MM.1S (cell line): ENCODE measurements around the gene C17orf67.

Experiments
- DNase-seq: peaks from one replicate; pipeline ENCODE4 v3.0.0-alpha.2; 2015
- H2AFZ ChIP-seq: fragments of 300-600 bp; sonication (generic); 2 replicates; pipeline ENCODE4 v1.6.0; 2016; ENCODE audit warnings: antibody characterized with exemption, low read length
- H3F3A ChIP-seq: fragments of 300-600 bp; sonication (generic); 2 replicates; pipeline ENCODE4 v1.6.1; 2016; ENCODE audit warnings: mild to moderate bottlenecking, antibody characterized with exemption, low read length, moderate library complexity, mixed read lengths; ENCODE audit not compliant: insufficient read depth
- H3K27ac ChIP-seq: fragments of 300-600 bp; sonication (generic); 2 replicates; pipeline ENCODE4 v1.5.1; 2016; ENCODE audit warnings: mild to moderate bottlenecking, low read length
- H3K27me3 ChIP-seq: fragments of 300-600 bp; sonication (generic); replicated peaks from 2 replicates; pipeline ENCODE4 v1.6.0; 2016; ENCODE audit warnings: low read length; ENCODE audit not compliant: insufficient read depth
- H3K36me3 ChIP-seq: fragments of 300-600 bp; sonication (generic); replicated peaks from 2 replicates; pipeline ENCODE4 v1.6.1; 2016; ENCODE audit warnings: mild to moderate bottlenecking, low read length, mixed read lengths; ENCODE audit not compliant: insufficient read depth
- H3K4me1 ChIP-seq: fragments of 300-600 bp; sonication (generic); 2 replicates; pipeline ENCODE4 v1.6.1; 2016; ENCODE audit warnings: low read length, mixed read lengths
- H3K4me2 ChIP-seq: fragments of 300-600 bp; sonication (generic); 2 replicates; pipeline ENCODE4 v1.6.0; 2016; ENCODE audit warnings: low read depth, low read length
- H3K4me3 ChIP-seq: fragments of 300-600 bp; sonication (generic); 2 replicates; pipeline ENCODE4 v1.5.1; 2016; ENCODE audit warnings: low read length, mixed read lengths
- H3K79me2 ChIP-seq: fragments of 300-600 bp; sonication (generic); 2 replicates; pipeline ENCODE4 v1.6.1; 2016; ENCODE audit warnings: mixed run types, low read length, mixed read lengths
- H3K9ac ChIP-seq: fragments of 300-600 bp; sonication (generic); 2 replicates; pipeline ENCODE4 v1.6.1; 2016; ENCODE audit warnings: low read length, mixed read lengths
- H3K9me2 ChIP-seq: fragments of 300-600 bp; sonication (generic); replicated peaks from 2 replicates; pipeline ENCODE4 v1.6.1; 2016; ENCODE audit warnings: mild to moderate bottlenecking, low read length, mixed read lengths; ENCODE audit not compliant: insufficient read depth
- H3K9me3 ChIP-seq: fragments of 300-600 bp; sonication (generic); replicated peaks from 2 replicates; pipeline ENCODE4 v1.6.1; 2016; ENCODE audit warnings: mild to moderate bottlenecking, low read length, mixed read lengths; ENCODE audit not compliant: insufficient read depth
- H4K20me1 ChIP-seq: fragments of 300-600 bp; sonication (generic); 2 replicates; pipeline ENCODE4 v1.6.1; 2016; ENCODE audit warnings: mild to moderate bottlenecking, low read length, moderate library complexity, mixed read lengths; ENCODE audit not compliant: insufficient read depth
- CTCF ChIP-seq: fragments of 300-600 bp; sonication (generic); IDR thresholded peaks from 2 replicates; pipeline ENCODE4 v1.5.1; 2016; ENCODE audit warnings: antibody characterized with exemption, low read length, mixed read lengths
- EZH2 ChIP-seq: fragments of 300-600 bp; sonication (generic); optimal IDR thresholded peaks from 2 replicates; pipeline ENCODE3; 2017; ENCODE audit warnings: low read depth, mild to moderate bottlenecking, antibody characterized with exemption, low read length, mixed read lengths
- EZH2phosphoT487 ChIP-seq: fragments of 300-600 bp; sonication (generic); IDR thresholded peaks from 2 replicates; pipeline ENCODE4 v1.6.1; 2018; ENCODE audit warnings: antibody characterized with exemption, low read length

The C17orf67 gene

GRCh38 chr17:56801459-56802178 lies 32.1 kb downstream of the C17orf67 start:
- Histone ChIP-seq H3K9me2 (no peaks in the 10 kb centered on the region), H3K4me2 (no peak overlapping the region), H3K36me3 (no peaks in the 10 kb centered on the region), H3K27me3 (no peaks in the 10 kb centered on the region), H2AFZ (no peak overlapping the region), H4K20me1 (no peaks in the 10 kb centered on the region), H3F3A (no peaks in the 10 kb centered on the region), H3K27ac (no peak overlapping the region), H3K79me2 (no peaks in the 10 kb centered on the region), H3K9ac (no peak overlapping the region), H3K4me1 (no peaks in the 10 kb centered on the region), H3K4me3 (no peak overlapping the region), H3K9me3 (no peaks in the 10 kb centered on the region)
- no peak for DNase-seq
- TF ChIP-seq CTCF: no peak
- no peak for TF ChIP-seq EZH2phosphoT487
- TF ChIP-seq EZH2: no peak

- no peak for TF ChIP-seq EZH2phosphoT487
- no peak for TF ChIP-seq EZH2
- no peak for TF ChIP-seq CTCF
- Histone ChIP-seq H3K27me3 (no peaks in the 10 kb centered on the region), H3K9me3 (no peaks in the 10 kb centered on the region), H3K4me1 (no peaks in the 10 kb centered on the region), H3K9ac (no peak overlapping the region), H3F3A (no peaks in the 10 kb centered on the region), H3K79me2 (no peaks in the 10 kb centered on the region), H3K4me2 (0 out of 2 replicates have a peak overlapping the region, but pooled peaks have one; percentile 1), H2AFZ (no peak overlapping the region), H3K4me3 (no peak overlapping the region), H3K9me2 (no peaks in the 10 kb centered on the region), H3K36me3 (no peaks in the 10 kb centered on the region), H3K27ac (no peak overlapping the region), H4K20me1 (no peaks in the 10 kb centered on the region)
- DNase-seq: peak; percentile 54
These were observed 34.8 kb downstream of the C17orf67 start for GRCh38 chr17:56798916-56799315.

GRCh38 chr17:56796536-56796935 lies 37.2 kb downstream of the C17orf67 start:
- no peak overlapping the region for H3K4me3 ChIP-seq
- no peak overlapping the region for H3K4me2 ChIP-seq
- no peaks in the 10 kb centered on the region for H4K20me1 ChIP-seq
- no peak overlapping the region for H3K27ac ChIP-seq
- H3F3A ChIP-seq: no peaks in the 10 kb centered on the region
- no peak for TF ChIP-seq EZH2phosphoT487
- no peak for DNase-seq
- no peak overlapping the region for H3K9ac ChIP-seq
- H3K4me1 ChIP-seq: no peaks in the 10 kb centered on the region
- H3K36me3 ChIP-seq: no peaks in the 10 kb centered on the region
- H3K79me2 ChIP-seq: no peaks in the 10 kb centered on the region
- H3K9me2 ChIP-seq: no peaks in the 10 kb centered on the region
- H3K9me3 ChIP-seq: no peaks in the 10 kb centered on the region
- H2AFZ ChIP-seq: no peak overlapping the region
- H3K27me3 ChIP-seq: no peaks in the 10 kb centered on the region

- Histone ChIP-seq H3K79me2 (no peaks in the 10 kb centered on the region), H3K27ac (no peak overlapping the region), H4K20me1 (no peaks in the 10 kb centered on the region), H3K4me3 (no peak overlapping the region), H3F3A (no peaks in the 10 kb centered on the region), H3K9ac (no peak overlapping the region), H2AFZ (no peak overlapping the region), H3K36me3 (no peaks in the 10 kb centered on the region), H3K9me2 (no peaks in the 10 kb centered on the region), H3K9me3 (no peaks in the 10 kb centered on the region), H3K27me3 (no peaks in the 10 kb centered on the region), H3K4me1 (no peaks in the 10 kb centered on the region), H3K4me2 (no peak overlapping the region)
- TF ChIP-seq CTCF (no peak), EZH2 (no peak), EZH2phosphoT487 (no peak)
- DNase-seq: no peak
These were observed 38.4 kb downstream of the C17orf67 start for GRCh38 chr17:56795221-56795865.
